Activated T-cell treated with anti-CD3 and anti-CD28 coated beads for 1 hour (primary cell): ENCODE measurements around the gene PLCXD3.
"Not testable (repeated sequence)": the region's sequence is repeated elsewhere in the genome, so short reads cannot be mapped to it uniquely, and the experiment has no call there.

Experiments used
- DNase-seq: peaks from one replicate; pipeline ENCODE4 v3.0.0-alpha.2; 2020; ENCODE audit warnings: low read depth

Gene PLCXD3

GRCh38 chr5:41485533-41485932 is 24.9 kb downstream of the PLCXD3 start:
- DNase-seq: no peak

GRCh38 chr5:41482715-41483114 is 27.7 kb downstream of the PLCXD3 start:
- no peak for DNase-seq

GRCh38 chr5:41482173-41482572 is 28.2 kb downstream of the PLCXD3 start:
- DNase-seq: no peak

- not testable (repeated sequence) for DNase-seq
Measured at GRCh38 chr5:41471571-41472208, 38.7 kb downstream of the PLCXD3 start.

- no peak for DNase-seq
Measured at GRCh38 chr5:41465493-41466171, 44.8 kb downstream of the PLCXD3 start.

GRCh38 chr5:41459557-41459956 is 50.8 kb downstream of the PLCXD3 start:
- DNase-seq: no peak

- no peak for DNase-seq
Measured at GRCh38 chr5:41457094-41457493, 53.3 kb downstream of the PLCXD3 start.

- DNase-seq: no peak
Measured at GRCh38 chr5:41452506-41452905, 57.9 kb downstream of the PLCXD3 start.

- DNase-seq: no peak
Measured at GRCh38 chr5:41447650-41448510, 62.5 kb downstream of the PLCXD3 start.

- DNase-seq: no peak
Measured at GRCh38 chr5:41445937-41446563, 64.4 kb downstream of the PLCXD3 start.

GRCh38 chr5:41435276-41435675 is 75.1 kb downstream of the PLCXD3 start:
- DNase-seq: no peak

GRCh38 chr5:41433552-41434181 is 76.7 kb downstream of the PLCXD3 start:
- DNase-seq: no peak

GRCh38 chr5:41432481-41433253 is 77.7 kb downstream of the PLCXD3 start:
- no peak for DNase-seq

GRCh38 chr5:41427505-41427904 is 82.9 kb downstream of the PLCXD3 start:
- DNase-seq: no peak

GRCh38 chr5:41425736-41426135 is 84.7 kb downstream of the PLCXD3 start:
- no peak for DNase-seq

GRCh38 chr5:41420492-41421067 is 89.8 kb downstream of the PLCXD3 start:
- no peak for DNase-seq

- DNase-seq: no peak
Measured at GRCh38 chr5:41418220-41419031, 92.0 kb downstream of the PLCXD3 start.

- no peak for DNase-seq
Measured at GRCh38 chr5:41416336-41416735, 94.1 kb downstream of the PLCXD3 start.

GRCh38 chr5:41415242-41415641 is 95.2 kb downstream of the PLCXD3 start:
- DNase-seq: no peak

- no peak for DNase-seq
Measured at GRCh38 chr5:41414598-41414997, 95.8 kb downstream of the PLCXD3 start.
